Gastroesophageal sphincter (tissue), 3 donors: Measurements from ENCODE around the gene CDC23.

ENCODE experiments used
- CTCF ChIP-seq, 4 experiments: fragments of 200-600 bp in 2 of 4; fragments of 450-650 bp in 2 of 4; sonication (generic) in 1 of 4; IDR thresholded peaks; one replicate each; pipeline ENCODE4 v1.5.1; 2017 to 2019; ENCODE audit warnings: antibody characterized with exemption in 4 of 4, mild to moderate bottlenecking in 2 of 4, moderate library complexity in 2 of 4
- EP300 ChIP-seq: sonication (generic); formaldehyde crosslinking; IDR thresholded peaks from one replicate; pipeline ENCODE4 v1.6.1; 2017; ENCODE audit warnings: antibody characterized with exemption, mild to moderate bottlenecking
- POLR2AphosphoS5 ChIP-seq: sonication (generic); formaldehyde crosslinking; IDR thresholded peaks from one replicate; pipeline ENCODE4 v1.6.1; 2017; ENCODE audit warnings: antibody characterized with exemption

- no peak for TF ChIP-seq CTCF (IDR thresholded peaks at IDR 0.05)
- no peak for TF ChIP-seq EP300
- TF ChIP-seq POLR2AphosphoS5 = no peak
Measured at GRCh38 chr5:138238034-138238433, 24.9 kb upstream of the CDC23 start.
